Midbrain (tissue), 1 donor: Measurements from ENCODE around the gene DCP2.

ENCODE experiments used
- DNase-seq: peaks from one replicate; lab custom pipeline; 2025; lab: John Stamatoyannopoulos, UW

Gene DCP2

GRCh38 chr5:113022661-113023060 is 46.1 kb downstream of the DCP2 start:
- DNase-seq = no peak

- DNase-seq = no peak
Measured at GRCh38 chr5:113024076-113024697, 47.6 kb downstream of the DCP2 start.

- no peak for DNase-seq
Measured at GRCh38 chr5:113025596-113025995, 49.0 kb downstream of the DCP2 start.

- DNase-seq = no peak
Measured at GRCh38 chr5:113026211-113026610, 49.6 kb downstream of the DCP2 start.

- DNase-seq = no peak
Measured at GRCh38 chr5:113027015-113027414, 50.4 kb downstream of the DCP2 start.

- no peak for DNase-seq
Measured at GRCh38 chr5:113027431-113027830, 50.8 kb downstream of the DCP2 start.

GRCh38 chr5:113029614-113030013 is 53.0 kb downstream of the DCP2 start:
- no peak for DNase-seq

- DNase-seq = no peak
Measured at GRCh38 chr5:113031104-113031503, 54.5 kb downstream of the DCP2 start.

- no peak for DNase-seq
Measured at GRCh38 chr5:113031557-113031956, 55.0 kb downstream of the DCP2 start.

GRCh38 chr5:113034182-113034773 is 57.7 kb downstream of the DCP2 start:
- DNase-seq = no peak

- no peak for DNase-seq
Measured at GRCh38 chr5:113035096-113035495, 58.5 kb downstream of the DCP2 start.

GRCh38 chr5:113036321-113036720 is 59.7 kb downstream of the DCP2 start:
- DNase-seq = no peak

- no peak for DNase-seq
Measured at GRCh38 chr5:113036826-113037225, 60.2 kb downstream of the DCP2 start.

- no peak for DNase-seq
Measured at GRCh38 chr5:113038136-113038535, 61.5 kb downstream of the DCP2 start.

GRCh38 chr5:113038714-113039113 is 62.1 kb downstream of the DCP2 start:
- no peak for DNase-seq

GRCh38 chr5:113039229-113039933 is 62.8 kb downstream of the DCP2 start:
- DNase-seq = no peak

GRCh38 chr5:113039934-113040285 is 63.3 kb downstream of the DCP2 start:
- DNase-seq = no peak

- DNase-seq = no peak
Measured at GRCh38 chr5:113040672-113041260, 64.2 kb downstream of the DCP2 start.

- DNase-seq = no peak
Measured at GRCh38 chr5:113042491-113043243, 66.1 kb downstream of the DCP2 start.

- peak; percentile 25 for DNase-seq
Measured at GRCh38 chr5:113043491-113043931, 66.9 kb downstream of the DCP2 start.

GRCh38 chr5:113044776-113045465 is 68.3 kb downstream of the DCP2 start:
- DNase-seq = no peak

GRCh38 chr5:113047234-113047633 is 70.6 kb downstream of the DCP2 start:
- DNase-seq = no peak
